ENCODE data around the gene SSNA1. TPM values are rescaled to one million over a fixed set of nuclear protein-coding genes. Genes with fewer than 3 reads are reported as not detected.
"Not testable (repeated sequence)": the region's sequence is repeated elsewhere in the genome, so short reads cannot be mapped to it uniquely, and the experiment has no call there.

The SSNA1 gene
- polyA plus RNA-seq, 1 donor from 2014 or later, result 170 TPM

- no peak overlapping the region for H3K9ac ChIP-seq (ENCODE audit: low read length)
- no peaks in the 10 kb centered on the region for H3K36me3 ChIP-seq (ENCODE audit: insufficient read depth, low read length)
- H3K4me3 ChIP-seq (ENCODE audit: low read length), result no peak overlapping the region
- H3K79me2 ChIP-seq (replicated peaks; ENCODE audit: insufficient read depth, low read length), result peaks cover 14% of the 10 kb centered on the region
- H3K9me3 ChIP-seq (ENCODE audit: low read length), result no peaks in the 10 kb centered on the region
- H2AFZ ChIP-seq (ENCODE audit: low read depth, low read length), result no peak overlapping the region
- no peak overlapping the region for H3K4me2 ChIP-seq (ENCODE audit: low read length)
- H4K20me1 ChIP-seq (ENCODE audit: insufficient read depth), result no peaks in the 10 kb centered on the region
- H3K9me2 ChIP-seq (ENCODE audit: insufficient read depth, low read length), result no peaks in the 10 kb centered on the region
- no peak for TF ChIP-seq RAD21 (conservative IDR thresholded peaks at IDR 0.05)
- no peak for TF ChIP-seq REST (IDR thresholded peaks at IDR 0.05; ENCODE audit: borderline replicate concordance)
- TF ChIP-seq POLR2AphosphoS5 (IDR thresholded peaks at IDR 0.05), result no peak
- TF ChIP-seq CTCF (IDR thresholded peaks at IDR 0.05; ENCODE audit: poor library complexity, severe bottlenecking), result no peak
- TF ChIP-seq SMC3 (conservative IDR thresholded peaks at IDR 0.05; ENCODE audit: poor library complexity), result no peak
- no peak for TF ChIP-seq TAF1 (IDR thresholded peaks at IDR 0.05; ENCODE audit: low read depth)
- TF ChIP-seq EP300 (conservative IDR thresholded peaks at IDR 0.05; ENCODE audit: poor library complexity, severe bottlenecking), result no peak
- no peak overlapping the region for H3K27ac ChIP-seq (ENCODE audit: low read length)
- no peaks in the 10 kb centered on the region for H3F3A ChIP-seq (ENCODE audit: insufficient read depth, low read length, poor library complexity, severe bottlenecking)
- no peaks in the 10 kb centered on the region for H3K27me3 ChIP-seq (ENCODE audit: insufficient read depth, low read depth, low read length)
Observed at GRCh38 chr9:137237759-137238726, 49.6 kb downstream of the SSNA1 start.

GRCh38 chr9:137239541-137240200 is 51.2 kb downstream of the SSNA1 start:
- H3K79me2 ChIP-seq (replicated peaks; ENCODE audit: insufficient read depth, low read length), result peaks cover 14% of the 10 kb centered on the region
- H3K27me3 ChIP-seq (ENCODE audit: insufficient read depth, low read depth, low read length); H3K9me2 ChIP-seq (ENCODE audit: insufficient read depth, low read length); H3K9me3 ChIP-seq (ENCODE audit: low read length); H4K20me1 ChIP-seq (ENCODE audit: insufficient read depth); H3F3A ChIP-seq (ENCODE audit: insufficient read depth, low read length, poor library complexity, severe bottlenecking); H2AFZ ChIP-seq (ENCODE audit: low read depth, low read length); H3K36me3 ChIP-seq (ENCODE audit: insufficient read depth, low read length): not testable (repeated sequence)
- peak overlapping the region; percentile 90 for H3K9ac ChIP-seq (ENCODE audit: low read length)
- peak overlapping the region; percentile 62 for H3K4me2 ChIP-seq (ENCODE audit: low read length)
- peak overlapping the region; percentile 96 for H3K4me3 ChIP-seq (ENCODE audit: low read length)
- peak overlapping the region; percentile 89 for H3K27ac ChIP-seq (ENCODE audit: low read length)

Small RNA genes within 50 kb of the gene (small RNA-seq; reads per million reads assigned to genes)
- gene MIR3621, result 0 reads per million in 3 experiments

Other genes with a start within 250 kb of the SSNA1 start
- 138 and 148 TPM in 2 replicates for gene FBXW5, start 243.9 kb upstream of the SSNA1 start, polyA plus RNA-seq
- gene C8G, start 243.4 kb upstream of the SSNA1 start, polyA plus RNA-seq, result not detected in 2 replicates
- 2.9 TPM in 1 of 2 replicates, not detected in the other for gene LCN12, start 236.4 kb upstream of the SSNA1 start, polyA plus RNA-seq
- 2.0 TPM in 1 of 2 replicates, not detected in the other for gene PTGDS, start 211.2 kb upstream of the SSNA1 start, polyA plus RNA-seq
- 0.76 TPM in 1 of 2 replicates, not detected in the other for gene LCNL1, start 205.7 kb upstream of the SSNA1 start, polyA plus RNA-seq
- 276 and 346 TPM in 2 replicates for gene PAXX, start 196.3 kb upstream of the SSNA1 start, polyA plus RNA-seq
- gene CLIC3, start 192.1 kb upstream of the SSNA1 start, polyA plus RNA-seq, result not detected in 2 replicates
- 30.6 and 52.0 TPM in 2 replicates for gene ABCA2, start 160.4 kb upstream of the SSNA1 start, polyA plus RNA-seq
- 0.56 and 0.69 TPM in 2 replicates for gene FUT7, start 156.6 kb upstream of the SSNA1 start, polyA plus RNA-seq
- gene NPDC1, start 142.5 kb upstream of the SSNA1 start, polyA plus RNA-seq, result 161 and 162 TPM in 2 replicates
- gene ENTPD2, start 134.6 kb upstream of the SSNA1 start, polyA plus RNA-seq, result not detected in 2 replicates
- gene SAPCD2, start 118.1 kb upstream of the SSNA1 start, polyA plus RNA-seq, result 0.22 and 0.96 TPM in 2 replicates
- 0.21 and 0.36 TPM in 2 replicates for gene UAP1L1, start 111.2 kb upstream of the SSNA1 start, polyA plus RNA-seq
- gene MAN1B1, start 101.7 kb upstream of the SSNA1 start, polyA plus RNA-seq, result 72.0 and 90.9 TPM in 2 replicates
- gene DPP7, start 73.9 kb upstream of the SSNA1 start, polyA plus RNA-seq, result 23.3 and 43.3 TPM in 2 replicates
- gene GRIN1, start 49.5 kb upstream of the SSNA1 start, polyA plus RNA-seq, result 0.58 and 0.68 TPM in 2 replicates
- gene LRRC26, start 18.6 kb upstream of the SSNA1 start, polyA plus RNA-seq, result 2.2 and 3.2 TPM in 2 replicates
- gene TMEM210, start 16.6 kb upstream of the SSNA1 start, polyA plus RNA-seq, result not detected in 2 replicates
- gene ANAPC2, start 116 bp upstream of the SSNA1 start, polyA plus RNA-seq, result 38.1 and 47.2 TPM in 2 replicates
- 8.1 TPM in 2 replicates for gene TPRN, start 12.1 kb downstream of the SSNA1 start, polyA plus RNA-seq
- 61.1 and 66.7 TPM in 2 replicates for gene TMEM203, start 17.0 kb downstream of the SSNA1 start, polyA plus RNA-seq
- gene NDOR1, start 17.0 kb downstream of the SSNA1 start, polyA plus RNA-seq, result 8.8 and 18.2 TPM in 2 replicates
- gene RNF208, start 33.6 kb downstream of the SSNA1 start, polyA plus RNA-seq, result 1.2 and 1.5 TPM in 2 replicates
- gene CYSRT1, start 36.5 kb downstream of the SSNA1 start, polyA plus RNA-seq, result 1.3 and 3.3 TPM in 2 replicates
- gene RNF224, start 38.8 kb downstream of the SSNA1 start, polyA plus RNA-seq, result 0.26 TPM in 1 of 2 replicates, not detected in the other
- gene SLC34A3, start 42.2 kb downstream of the SSNA1 start, polyA plus RNA-seq, result 0.12 and 0.27 TPM in 2 replicates
- 60.3 and 68.8 TPM in 2 replicates for gene TUBB4B, start 52.6 kb downstream of the SSNA1 start, polyA plus RNA-seq
- not detected in 2 replicates for gene STPG3, start 62.6 kb downstream of the SSNA1 start, polyA plus RNA-seq
- 64.7 and 82.2 TPM in 2 replicates for gene NELFB, start 66.7 kb downstream of the SSNA1 start, polyA plus RNA-seq
- 0.50 and 0.70 TPM in 2 replicates for gene TOR4A, start 89.0 kb downstream of the SSNA1 start, polyA plus RNA-seq
- gene NRARP, start 113.6 kb downstream of the SSNA1 start, polyA plus RNA-seq, result 1.4 and 2.3 TPM in 2 replicates
- 32.9 and 51.3 TPM in 2 replicates for gene EXD3, start 234.5 kb downstream of the SSNA1 start, polyA plus RNA-seq
- 1.7 and 3.4 TPM in 2 replicates for gene NOXA1, start 234.7 kb downstream of the SSNA1 start, polyA plus RNA-seq

Measured in neural cell (in vitro differentiated cells).